ENCODE data around the gene DOCK4. TPM values are rescaled to one million over a fixed set of nuclear protein-coding genes. Genes with fewer than 3 reads are reported as not detected.

The DOCK4 gene
- total RNA-seq, 1 experiment from 2014 or later: 4.9 TPM

DNA sequence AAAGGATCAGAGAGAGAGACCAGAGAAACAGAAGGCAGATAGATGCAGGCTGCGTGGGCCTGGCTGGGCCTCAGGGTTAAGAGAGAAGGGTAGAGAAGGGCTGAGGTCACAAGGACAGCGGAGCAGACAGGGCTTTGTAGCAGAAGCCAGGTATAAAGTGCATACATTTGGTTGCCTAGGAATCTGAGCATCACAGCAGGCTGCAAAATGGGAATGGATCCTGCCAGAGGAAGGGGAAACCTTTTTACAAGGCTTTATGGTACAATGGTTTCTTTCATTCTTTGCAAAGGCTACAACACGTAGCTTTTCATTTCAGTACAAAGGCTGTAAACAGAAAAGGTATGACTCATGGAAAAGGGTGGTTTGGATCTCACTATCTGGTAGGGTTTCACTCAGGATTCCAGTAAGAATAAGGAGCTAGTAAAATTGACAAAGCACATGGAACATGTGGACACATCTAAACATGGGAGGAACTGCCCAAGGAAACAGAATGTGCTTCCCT lies 275.1 kb downstream of the DOCK4 start:
- peak overlapping the region; percentile 33 for H3K27ac ChIP-seq (ENCODE audit: insufficient read length, low read depth, low read length)

More for the DNA sequence above, 275.1 kb downstream of the DOCK4 start:
- peaks cover 0 to 5% (median 0%) of the 10 kb centered on the region in 3 experiments; a peak in 3 of 7 replicates for H3K36me3 Mint-ChIP-seq (ENCODE audit: insufficient read depth in 1 of 3, low read depth in 3 of 3)
- Histone ChIP-seq H3K23ac (ENCODE audit: insufficient read length, low read depth, low read length) (no peak overlapping the region), H3K9ac (ENCODE audit: extremely low read depth, insufficient read length, low read length) (no peak overlapping the region), H4K5ac (ENCODE audit: insufficient read length, low read depth, low read length) (no peak overlapping the region), H4K8ac (replicated peaks; ENCODE audit: insufficient read length, low read depth, low read length) (no peak overlapping the region), H3K27me3 (ENCODE audit: insufficient read depth, low read length) (no peaks in the 10 kb centered on the region), H3K4me1 (ENCODE audit: insufficient read depth, low read length) (peaks cover 6% of the 10 kb centered on the region), H2AFZ (ENCODE audit: low read length) (no peak overlapping the region), H3K23me2 (ENCODE audit: insufficient read length, low read depth, low read length, poor library complexity, severe bottlenecking) (no peaks in the 10 kb centered on the region), H2AK5ac (ENCODE audit: insufficient read length, low read length) (no peak overlapping the region), H3K4me2 (ENCODE audit: insufficient read depth, insufficient read length, low read length) (no peak overlapping the region), H3K79me1 (ENCODE audit: insufficient read depth, low read depth, low read length, poor library complexity, severe bottlenecking) (no peaks in the 10 kb centered on the region), H3K79me2 (ENCODE audit: insufficient read depth, low read length) (no peaks in the 10 kb centered on the region), H2BK20ac (ENCODE audit: low read depth, low read length, poor library complexity, severe bottlenecking) (no peak overlapping the region), H3T11ph (ENCODE audit: low read length) (no peak overlapping the region), H2BK5ac (ENCODE audit: insufficient read length, low read length) (no peak overlapping the region), H2BK12ac (ENCODE audit: insufficient read length, low read depth, low read length) (no peak overlapping the region), H4K91ac (ENCODE audit: insufficient read length, low read depth, low read length) (no peak overlapping the region), H2BK120ac (ENCODE audit: low read depth, low read length, poor library complexity, severe bottlenecking) (peak overlapping the region; percentile 7), H4K20me1 (ENCODE audit: control insufficient read depth, insufficient read depth, insufficient read length) (no peaks in the 10 kb centered on the region), H3K18ac (ENCODE audit: insufficient read length, low read depth, low read length) (no peak overlapping the region), H2BK15ac (ENCODE audit: low read depth, low read length) (no peak overlapping the region), H3K14ac (ENCODE audit: insufficient read depth, low read length) (no peak overlapping the region), H3K4ac (ENCODE audit: low read depth, low read length) (no peak overlapping the region), H3K9me3 (ENCODE audit: control insufficient read depth, low read depth, low read length) (no peaks in the 10 kb centered on the region), H3K56ac (ENCODE audit: insufficient read length, low read depth, low read length) (no peak overlapping the region)
- no peaks in the 10 kb centered on the region for H3K9me3 Mint-ChIP-seq
- no peak for TF ChIP-seq CTCF (conservative IDR thresholded peaks at IDR 0.05)
- no CpG with 5 or more reads among the region's 3 CpGs for WGBS (ENCODE audit: extremely low coverage, insufficient read length, low lambda C conversion rate)
- H3K27me3 Mint-ChIP-seq (ENCODE audit: low read depth): no peaks in the 10 kb centered on the region
- H3K4me1 Mint-ChIP-seq: peaks cover 34 to 39% of the 10 kb centered on the region in 2 experiments
- peak overlapping the region; percentile 4 to 84 (median 12); a peak in 6 of 7 replicates for H3K27ac Mint-ChIP-seq
- DNase-seq: peak; percentile 38
- no peak overlapping the region; a peak in 1 of 5 replicates for H3K4me3 Mint-ChIP-seq
